ENCODE measurements around the gene LIPC. TPM values are rescaled to one million over a fixed set of nuclear protein-coding genes. Genes with fewer than 3 reads are reported as not detected.

Gene LIPC
- total and polyA plus RNA-seq, 2 donors (not counting 1 experiment from before 2014, with no cell fraction given), result 0.82 to 4.0 TPM

- Histone ChIP-seq H3K4me2 (ENCODE audit: extremely low read depth, insufficient read depth, low read length) (no peak overlapping the region), H4K20me1 (ENCODE audit: control insufficient read depth, extremely low read depth, insufficient read depth, low read length) (no peaks in the 10 kb centered on the region), H3K9ac (ENCODE audit: insufficient read depth, low read length) (no peak overlapping the region), H3K4me3 (replicated peaks in 1 of 4; ENCODE audit: control extremely low read depth in 1 of 4, insufficient read depth in 1 of 4, low read depth in 3 of 4, low read length in 4 of 4) (no peak overlapping the region), H2AFZ (ENCODE audit: low read length) (no peak overlapping the region), H3K4me1 (ENCODE audit: control insufficient read depth, extremely low read depth, insufficient read depth, low read length) (no peaks in the 10 kb centered on the region), H3K36me3 (ENCODE audit: control insufficient read depth, insufficient read depth, low read length) (no peaks in the 10 kb centered on the region), H3K79me2 (ENCODE audit: control insufficient read depth, insufficient read depth, low read length) (no peaks in the 10 kb centered on the region), H3K27ac (ENCODE audit: insufficient read depth, low read length) (no peak overlapping the region), H3K9me3 (ENCODE audit: control insufficient read depth, insufficient read depth, low read depth, low read length) (no peaks in the 10 kb centered on the region), H3K27me3 (ENCODE audit: control insufficient read depth, insufficient read depth, low read length) (no peaks in the 10 kb centered on the region)
- no peak for DNase-seq (ENCODE audit: low read depth in 2 of 2)
- TF ChIP-seq EZH2 (IDR thresholded peaks at IDR 0.05; ENCODE audit: low read length, missing control alignments), result no peak
- TF ChIP-seq CTCF (conservative IDR thresholded peaks at IDR 0.05 in 1 of 2, IDR thresholded peaks at IDR 0.05 in 1 of 2; ENCODE audit: low read depth in 1 of 2, low read length in 2 of 2), result no peak
Observed at GRCh38 chr15:58583171-58583908, 151.5 kb downstream of the LIPC start.

GRCh38 chr15:58584789-58585461 lies 153.1 kb downstream of the LIPC start:
- no peaks in the 10 kb centered on the region for H3K79me2 ChIP-seq (ENCODE audit: control insufficient read depth, insufficient read depth, low read length)
- no peaks in the 10 kb centered on the region for H3K27me3 ChIP-seq (ENCODE audit: control insufficient read depth, insufficient read depth, low read length)
- no peaks in the 10 kb centered on the region for H3K36me3 ChIP-seq (ENCODE audit: control insufficient read depth, insufficient read depth, low read length)
- no peak overlapping the region for H3K4me2 ChIP-seq (ENCODE audit: extremely low read depth, insufficient read depth, low read length)
- DNase-seq (ENCODE audit: low read depth in 2 of 2), result no peak
- TF ChIP-seq CTCF (conservative IDR thresholded peaks at IDR 0.05 in 1 of 2, IDR thresholded peaks at IDR 0.05 in 1 of 2; ENCODE audit: low read depth in 1 of 2, low read length in 2 of 2), result no peak
- no peak for TF ChIP-seq EZH2 (IDR thresholded peaks at IDR 0.05; ENCODE audit: low read length, missing control alignments)
- H3K27ac ChIP-seq (ENCODE audit: insufficient read depth, low read length), result no peak overlapping the region
- H3K4me1 ChIP-seq (ENCODE audit: control insufficient read depth, extremely low read depth, insufficient read depth, low read length), result no peaks in the 10 kb centered on the region
- H3K4me3 ChIP-seq (replicated peaks in 1 of 4; ENCODE audit: control extremely low read depth in 1 of 4, insufficient read depth in 1 of 4, low read depth in 3 of 4, low read length in 4 of 4), result no peak overlapping the region
- H3K9me3 ChIP-seq (ENCODE audit: control insufficient read depth, insufficient read depth, low read depth, low read length), result no peaks in the 10 kb centered on the region
- no peak overlapping the region for H3K9ac ChIP-seq (ENCODE audit: insufficient read depth, low read length)
- no peaks in the 10 kb centered on the region for H4K20me1 ChIP-seq (ENCODE audit: control insufficient read depth, extremely low read depth, insufficient read depth, low read length)
- no peak overlapping the region for H2AFZ ChIP-seq (ENCODE audit: low read length)

DNA sequence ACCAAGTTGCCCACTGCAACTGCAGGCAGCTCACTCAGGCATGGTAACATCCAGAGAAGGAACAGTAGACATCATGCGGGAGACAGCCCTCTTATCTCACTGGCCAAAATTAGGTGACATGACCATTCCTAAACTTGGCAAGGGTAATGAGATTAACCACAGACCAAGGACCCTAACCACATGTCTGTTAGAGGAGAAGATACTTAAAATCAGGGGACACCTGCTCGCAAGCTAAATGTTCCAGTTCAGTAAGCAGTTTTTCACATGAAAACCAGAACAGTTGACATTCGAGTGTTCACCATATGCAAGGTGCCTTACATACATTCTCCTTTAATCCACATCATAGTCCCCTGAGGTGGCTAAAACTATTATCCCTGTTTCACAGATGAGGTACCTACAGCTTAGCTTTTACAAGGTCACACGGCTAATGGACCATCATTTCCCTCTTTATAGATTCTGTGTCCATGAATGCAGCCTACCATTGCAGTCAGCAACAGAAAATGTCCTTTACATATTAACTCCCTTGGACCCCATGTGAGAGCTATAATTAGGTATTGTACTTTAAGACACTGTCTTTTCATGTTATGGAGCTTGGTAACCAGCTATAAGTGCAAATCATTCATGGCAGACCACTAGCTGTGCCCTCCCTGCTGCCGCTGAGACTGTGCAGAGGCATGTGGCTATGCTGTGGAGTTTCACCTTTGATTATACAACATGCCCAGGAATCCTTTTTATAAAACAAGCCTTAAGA lies 154.1 kb downstream of the LIPC start:
- H3K4me1 ChIP-seq (ENCODE audit: control insufficient read depth, extremely low read depth, insufficient read depth, low read length), result no peaks in the 10 kb centered on the region

More for the DNA sequence above, 154.1 kb downstream of the LIPC start:
- DNase-seq (ENCODE audit: low read depth in 2 of 2), result no peak
- Histone ChIP-seq H3K27ac (ENCODE audit: insufficient read depth, low read length) (no peak overlapping the region), H3K36me3 (ENCODE audit: control insufficient read depth, insufficient read depth, low read length) (no peaks in the 10 kb centered on the region), H3K79me2 (ENCODE audit: control insufficient read depth, insufficient read depth, low read length) (no peaks in the 10 kb centered on the region), H2AFZ (ENCODE audit: low read length) (no peak overlapping the region), H3K27me3 (ENCODE audit: control insufficient read depth, insufficient read depth, low read length) (no peaks in the 10 kb centered on the region), H3K4me3 (replicated peaks in 1 of 4; ENCODE audit: control extremely low read depth in 1 of 4, insufficient read depth in 1 of 4, low read depth in 3 of 4, low read length in 4 of 4) (no peak overlapping the region), H3K9me3 (ENCODE audit: control insufficient read depth, insufficient read depth, low read depth, low read length) (no peaks in the 10 kb centered on the region), H3K4me2 (ENCODE audit: extremely low read depth, insufficient read depth, low read length) (no peak overlapping the region), H3K9ac (ENCODE audit: insufficient read depth, low read length) (no peak overlapping the region), H4K20me1 (ENCODE audit: control insufficient read depth, extremely low read depth, insufficient read depth, low read length) (no peaks in the 10 kb centered on the region)
- TF ChIP-seq CTCF (conservative IDR thresholded peaks at IDR 0.05 in 1 of 2, IDR thresholded peaks at IDR 0.05 in 1 of 2; ENCODE audit: low read depth in 1 of 2, low read length in 2 of 2), result no peak
- TF ChIP-seq EZH2 (IDR thresholded peaks at IDR 0.05; ENCODE audit: low read length, missing control alignments), result no peak
